Endodermal cell (in vitro differentiated cells): ENCODE results near the gene GOLGA6B. TPM values are rescaled to one million over a fixed set of nuclear protein-coding genes. Genes with fewer than 3 reads are reported as not detected.

Experiments
- DNase-seq: peaks from one replicate; pipeline ENCODE4 v3.0.0-alpha.2; 2017
- H3K27ac ChIP-seq: 2 replicates; pipeline ENCODE4 v1.5.1; 2013; ENCODE audit warnings: mild to moderate bottlenecking, low read depth, low read length, moderate library complexity
- H3K27me3 ChIP-seq: 2 replicates; pipeline ENCODE4 v1.6.1; 2013; ENCODE audit warnings: mild to moderate bottlenecking, low read length, moderate library complexity; ENCODE audit not compliant: insufficient read depth, control insufficient read depth, poor library complexity, severe bottlenecking
- H3K36me3 ChIP-seq: 2 replicates; pipeline ENCODE4 v1.7.0; 2013; ENCODE audit warnings: mild to moderate bottlenecking, low read length, moderate library complexity; ENCODE audit not compliant: control insufficient read depth, insufficient read depth
- H3K4me1 ChIP-seq: one replicate; pipeline ENCODE4 v1.7.0; 2013; ENCODE audit warnings: low read length; ENCODE audit not compliant: control insufficient read depth, insufficient read depth
- H3K4me3 ChIP-seq: 2 replicates; pipeline ENCODE4 v1.5.1; 2013; ENCODE audit warnings: mild to moderate bottlenecking, low read length, moderate library complexity
- H3K9ac ChIP-seq: 2 replicates; pipeline ENCODE4 v1.6.1; 2013; ENCODE audit warnings: mild to moderate bottlenecking, low read length, moderate library complexity; ENCODE audit not compliant: poor library complexity, severe bottlenecking; ENCODE audit errors: extremely low read depth
- H3K9me3 ChIP-seq: 2 replicates; pipeline ENCODE4 v1.6.1; 2013; ENCODE audit warnings: mild to moderate bottlenecking, low read length, moderate library complexity; ENCODE audit not compliant: control insufficient read depth
- H3K27ac Mint-ChIP-seq: 2 replicates; pipeline ENCODE4 v1.8.0; 2020; ENCODE audit warnings: mixed read lengths
- H3K27me3 Mint-ChIP-seq: 2 replicates; pipeline ENCODE4 v1.8.0; 2021; ENCODE audit warnings: mild to moderate bottlenecking, mixed read lengths; ENCODE audit not compliant: insufficient read depth
- H3K36me3 Mint-ChIP-seq: 2 replicates; pipeline ENCODE4 v1.8.0; 2020; ENCODE audit warnings: low read depth, mixed read lengths
- H3K4me1 Mint-ChIP-seq: 2 replicates; pipeline ENCODE4 v1.8.0; 2020; ENCODE audit warnings: mixed read lengths
- H3K4me3 Mint-ChIP-seq: 2 replicates; pipeline ENCODE4 v1.8.0; 2020; ENCODE audit warnings: mild to moderate bottlenecking, moderate library complexity, mixed read lengths
- H3K9me3 Mint-ChIP-seq: 2 replicates; pipeline ENCODE4 v1.8.0; 2020; ENCODE audit warnings: mild to moderate bottlenecking, mixed read lengths
- WGBS, 2 experiments: methylation state at CpG; one replicate each; pipeline versions ENCODE4 v1.1.5 to v1.1.7; 2013; ENCODE audit warnings: missing lambda C conversion rate in 2 of 2, mixed read lengths in 1 of 2; ENCODE audit not compliant: insufficient coverage in 1 of 2, insufficient read length in 1 of 2; 5-methylcytosine and 5-hydroxymethylcytosine counted together
- total RNA-seq, 2 donors: library from RNA; stranded (reverse); fragmentation: NEBNext Ultra II Directional in 1 of 2; extraction: Animal tissue kit (Norgen Biotek cat#: 25700) in 1 of 2; gene quantifications; 2 replicates in 1 of 2; 3 replicates in 1 of 2; pipeline ENCODE4 v1.2.1, GENCODE V29; 2021
- TF ChIP-seq, protein P1 (sequence below): fragments of 200-600 bp; sonication (generic); conservative IDR thresholded peaks from 2 replicates; pipeline ENCODE4 v1.5.0; 2021; ENCODE audit warnings: antibody characterized with exemption, mild to moderate bottlenecking

The GOLGA6B gene
- total RNA-seq, 2 donors from 2014 or later = not detected

DNA sequence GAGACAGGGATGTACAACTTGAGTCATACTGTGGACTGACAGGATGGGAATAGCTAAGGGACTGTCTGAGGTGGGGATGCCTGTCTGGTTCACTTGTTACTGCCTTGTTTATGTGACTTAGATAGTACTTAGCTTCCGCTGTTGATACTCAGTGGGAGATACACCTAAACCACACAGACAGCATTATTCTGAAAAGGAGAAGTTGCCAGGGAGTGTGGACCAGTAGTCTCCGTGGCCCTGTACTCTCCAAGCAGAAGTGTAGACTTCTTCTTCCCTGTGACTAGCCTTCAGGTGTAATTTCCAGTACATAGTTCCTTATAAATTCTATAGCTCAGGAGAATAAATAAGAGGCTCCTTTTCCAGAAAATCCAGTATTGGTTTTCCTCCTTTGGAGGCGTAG, 26.4 kb downstream of the GOLGA6B start:
- H3K4me1 Mint-ChIP-seq = peaks cover 6% of the 10 kb centered on the region
- H3K27me3 Mint-ChIP-seq = peaks cover 5% of the 10 kb centered on the region
- DNase-seq = no peak
- TF ChIP-seq, protein P1, sequence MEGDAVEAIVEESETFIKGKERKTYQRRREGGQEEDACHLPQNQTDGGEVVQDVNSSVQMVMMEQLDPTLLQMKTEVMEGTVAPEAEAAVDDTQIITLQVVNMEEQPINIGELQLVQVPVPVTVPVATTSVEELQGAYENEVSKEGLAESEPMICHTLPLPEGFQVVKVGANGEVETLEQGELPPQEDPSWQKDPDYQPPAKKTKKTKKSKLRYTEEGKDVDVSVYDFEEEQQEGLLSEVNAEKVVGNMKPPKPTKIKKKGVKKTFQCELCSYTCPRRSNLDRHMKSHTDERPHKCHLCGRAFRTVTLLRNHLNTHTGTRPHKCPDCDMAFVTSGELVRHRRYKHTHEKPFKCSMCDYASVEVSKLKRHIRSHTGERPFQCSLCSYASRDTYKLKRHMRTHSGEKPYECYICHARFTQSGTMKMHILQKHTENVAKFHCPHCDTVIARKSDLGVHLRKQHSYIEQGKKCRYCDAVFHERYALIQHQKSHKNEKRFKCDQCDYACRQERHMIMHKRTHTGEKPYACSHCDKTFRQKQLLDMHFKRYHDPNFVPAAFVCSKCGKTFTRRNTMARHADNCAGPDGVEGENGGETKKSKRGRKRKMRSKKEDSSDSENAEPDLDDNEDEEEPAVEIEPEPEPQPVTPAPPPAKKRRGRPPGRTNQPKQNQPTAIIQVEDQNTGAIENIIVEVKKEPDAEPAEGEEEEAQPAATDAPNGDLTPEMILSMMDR = no peak
- Histone ChIP-seq H3K9me3 (no peaks in the 10 kb centered on the region), H3K27ac (no peak overlapping the region), H3K4me3 (no peak overlapping the region), H3K27me3 (peaks cover 10% of the 10 kb centered on the region), H3K9ac (no peak overlapping the region), H3K4me1 (no peaks in the 10 kb centered on the region), H3K36me3 (no peaks in the 10 kb centered on the region)
- H3K27ac Mint-ChIP-seq = no peak overlapping the region
- 44 to 74% methylated on average over 2 to 3 of the region's 3 CpGs for WGBS, 2 experiments
- no peaks in the 10 kb centered on the region for H3K36me3 Mint-ChIP-seq
- H3K4me3 Mint-ChIP-seq = no peak overlapping the region
- H3K9me3 Mint-ChIP-seq = no peaks in the 10 kb centered on the region

DNA sequence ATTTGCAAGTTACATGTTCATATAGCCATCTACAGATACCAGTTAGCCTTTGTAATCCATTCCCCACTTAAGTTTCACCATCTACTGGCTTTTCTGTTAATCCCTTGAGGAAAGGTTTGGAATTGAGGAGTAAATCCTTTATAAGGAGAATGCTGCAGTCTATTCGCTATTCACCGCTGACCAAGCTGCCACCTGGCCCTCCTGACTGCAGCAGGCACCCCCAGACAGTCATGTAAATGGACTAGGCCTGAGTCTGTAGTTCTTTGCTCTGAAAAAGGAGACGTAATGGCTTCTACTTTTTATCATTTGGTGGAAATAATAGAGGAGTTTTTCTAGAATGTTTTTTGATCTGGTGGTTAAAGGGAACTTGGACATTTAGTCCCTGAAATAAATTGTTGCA, 28.3 kb downstream of the GOLGA6B start:
- H3K27me3 ChIP-seq = peaks cover 10% of the 10 kb centered on the region
- Mint-ChIP-seq H3K9me3 (no peaks in the 10 kb centered on the region), H3K4me3 (no peak overlapping the region), H3K27ac (no peak overlapping the region), H3K4me1 (peaks cover 6% of the 10 kb centered on the region), H3K36me3 (no peaks in the 10 kb centered on the region), H3K27me3 (peaks cover 5% of the 10 kb centered on the region)
- no peaks in the 10 kb centered on the region for H3K4me1 ChIP-seq
- H3K4me3 ChIP-seq = no peak overlapping the region
- no peak overlapping the region for H3K27ac ChIP-seq
- H3K9ac ChIP-seq = no peak overlapping the region
- WGBS, 2 experiments = 92 to 100% methylated on average over 1 to 3 of the region's 3 CpGs
- TF ChIP-seq, protein P1 = no peak
- H3K9me3 ChIP-seq = no peaks in the 10 kb centered on the region
- DNase-seq = no peak
- H3K36me3 ChIP-seq = no peaks in the 10 kb centered on the region

DNA sequence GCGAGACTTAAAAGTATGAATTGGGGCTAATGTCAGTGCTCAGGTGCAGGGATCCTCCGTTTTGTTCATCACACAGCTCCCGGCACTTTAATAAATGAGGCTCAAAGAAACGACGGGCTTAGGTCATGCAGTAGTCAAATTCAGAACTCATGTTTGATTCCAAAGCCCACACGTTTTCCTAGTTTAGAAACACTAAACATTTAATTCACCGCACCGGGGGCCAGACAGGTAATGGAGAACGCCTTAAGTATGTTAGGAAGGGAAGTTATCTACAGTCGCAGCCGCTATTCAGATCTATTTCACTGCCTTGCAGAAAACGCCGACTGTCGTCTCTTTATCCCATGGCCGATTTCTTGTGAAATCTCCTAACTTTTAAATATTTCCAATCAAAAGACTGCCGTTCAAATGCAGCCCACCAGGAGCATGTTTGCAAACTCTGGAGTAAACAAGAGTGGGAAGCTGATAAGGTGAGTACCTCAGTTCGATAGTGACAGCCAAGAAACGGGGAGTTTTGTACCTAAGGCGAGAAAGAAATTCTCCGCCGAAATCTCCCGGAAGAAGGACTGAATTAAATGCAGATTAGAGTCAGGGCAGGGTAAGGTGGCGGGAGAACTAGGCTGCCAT, 30.9 kb downstream of the GOLGA6B start:
- H3K36me3 Mint-ChIP-seq = no peaks in the 10 kb centered on the region
- H3K9me3 Mint-ChIP-seq = no peaks in the 10 kb centered on the region
- peak overlapping the region; percentile 96 for H3K4me3 ChIP-seq
- peak overlapping the region; percentile 87 for H3K4me3 Mint-ChIP-seq
- H3K9ac ChIP-seq = peak overlapping the region; percentile 97
- H3K4me1 ChIP-seq = no peaks in the 10 kb centered on the region
- H3K27me3 ChIP-seq = no peaks in the 10 kb centered on the region
- H3K27ac Mint-ChIP-seq = peak overlapping the region; percentile 99
- peaks cover 6% of the 10 kb centered on the region for H3K4me1 Mint-ChIP-seq
- TF ChIP-seq, protein P1 = no peak
- H3K27me3 Mint-ChIP-seq = no peaks in the 10 kb centered on the region
- 38 to 49% methylated on average over 13 to 23 of the region's 23 CpGs for WGBS, 2 experiments
- peak overlapping the region; percentile 93 for H3K27ac ChIP-seq
- no peak for DNase-seq
- H3K9me3 ChIP-seq = no peaks in the 10 kb centered on the region
- no peaks in the 10 kb centered on the region for H3K36me3 ChIP-seq
